Activated gamma-delta T cell treated with anti-CD3 and anti-CD28 coated beads, Interleukin-2, amount 50 U/mL, for 16 hours (primary cell): Measurements from ENCODE around the gene MAGEF1.

Experiments
- DNase-seq: peaks from one replicate; pipeline ENCODE4 v3.0.0-alpha.2; 2020; ENCODE audit warnings: low read depth

MAGEF1 gene

GRCh38 chr3:184690192-184690883 is 21.5 kb downstream of the MAGEF1 start:
- no peak for DNase-seq

DNA sequence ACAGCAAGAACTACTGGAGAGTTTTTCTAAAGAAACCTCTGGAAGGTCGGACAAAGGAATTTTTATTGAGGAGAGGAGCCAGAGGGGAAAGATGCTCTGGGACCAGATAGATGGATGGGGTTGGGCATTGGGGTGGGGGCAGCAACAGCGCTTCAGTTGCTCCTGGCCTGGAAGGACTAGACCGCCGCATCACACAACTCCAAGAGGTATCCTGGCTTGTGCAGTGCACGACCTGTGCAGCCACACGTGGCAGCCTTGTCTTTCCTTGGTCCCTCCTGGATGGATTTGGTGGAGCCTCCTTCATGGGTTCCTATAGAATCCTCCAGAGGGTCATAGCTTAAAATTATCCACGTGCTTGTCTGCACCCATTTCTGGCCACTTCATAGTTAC is 23.0 kb downstream of the MAGEF1 start:
- DNase-seq, result no peak

- DNase-seq, result no peak
These were observed 23.5 kb downstream of the MAGEF1 start for GRCh38 chr3:184688251-184688881.

DNA sequence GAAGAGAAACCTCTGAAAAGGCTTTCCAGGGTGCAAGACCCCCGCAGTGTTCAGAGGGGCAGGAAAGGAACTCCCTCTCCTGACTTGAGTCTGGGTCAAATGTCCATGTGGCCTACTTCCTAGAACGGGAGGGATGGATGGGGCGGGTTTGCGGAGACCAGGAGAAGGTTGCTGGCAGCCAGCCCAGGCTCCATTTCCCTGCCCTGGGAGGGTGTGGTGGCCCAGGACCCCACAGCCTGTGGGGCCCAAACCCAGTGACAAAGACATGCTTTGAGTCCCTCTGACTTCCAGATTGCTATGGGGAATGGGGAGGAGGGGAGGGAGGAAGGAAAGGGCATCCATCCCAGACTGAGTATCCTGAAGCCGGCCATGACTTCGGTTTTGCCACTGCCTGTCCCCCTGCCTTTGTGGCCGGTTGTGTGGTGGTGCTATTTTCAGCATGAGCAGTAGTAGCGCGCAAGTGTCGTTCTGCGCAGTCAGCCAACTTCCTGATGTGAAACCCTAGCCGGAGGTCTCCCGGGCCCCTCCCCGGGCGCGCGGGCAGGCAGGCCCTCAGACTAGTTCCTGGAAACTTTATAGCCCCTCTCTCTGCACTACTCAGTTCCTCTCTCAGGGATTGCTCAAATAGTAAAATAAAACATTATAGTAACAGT is 24.4 kb downstream of the MAGEF1 start:
- DNase-seq, result no peak

GRCh38 chr3:184685646-184686045 is 26.2 kb downstream of the MAGEF1 start:
- no peak for DNase-seq

DNA sequence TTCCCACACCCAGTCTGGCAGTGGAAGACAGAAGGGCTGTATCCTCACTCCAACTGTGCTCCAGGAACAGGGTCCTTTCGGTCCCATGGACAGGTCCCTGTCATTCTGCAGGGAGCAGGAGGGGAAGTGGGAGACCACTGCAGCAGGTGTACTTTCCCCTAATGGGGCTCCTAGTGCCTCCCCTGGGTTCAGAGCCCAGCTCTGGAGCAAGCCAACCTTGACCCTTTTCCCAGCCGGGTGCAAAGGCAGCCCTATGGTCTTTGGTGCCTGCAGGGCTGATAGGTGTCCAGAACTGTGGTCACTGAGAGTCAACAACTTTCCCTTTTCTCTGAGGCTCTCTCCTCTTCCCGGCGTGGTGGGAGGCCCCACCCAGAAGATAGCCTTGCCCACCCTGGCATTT is 26.8 kb downstream of the MAGEF1 start:
- DNase-seq, result no peak

DNA sequence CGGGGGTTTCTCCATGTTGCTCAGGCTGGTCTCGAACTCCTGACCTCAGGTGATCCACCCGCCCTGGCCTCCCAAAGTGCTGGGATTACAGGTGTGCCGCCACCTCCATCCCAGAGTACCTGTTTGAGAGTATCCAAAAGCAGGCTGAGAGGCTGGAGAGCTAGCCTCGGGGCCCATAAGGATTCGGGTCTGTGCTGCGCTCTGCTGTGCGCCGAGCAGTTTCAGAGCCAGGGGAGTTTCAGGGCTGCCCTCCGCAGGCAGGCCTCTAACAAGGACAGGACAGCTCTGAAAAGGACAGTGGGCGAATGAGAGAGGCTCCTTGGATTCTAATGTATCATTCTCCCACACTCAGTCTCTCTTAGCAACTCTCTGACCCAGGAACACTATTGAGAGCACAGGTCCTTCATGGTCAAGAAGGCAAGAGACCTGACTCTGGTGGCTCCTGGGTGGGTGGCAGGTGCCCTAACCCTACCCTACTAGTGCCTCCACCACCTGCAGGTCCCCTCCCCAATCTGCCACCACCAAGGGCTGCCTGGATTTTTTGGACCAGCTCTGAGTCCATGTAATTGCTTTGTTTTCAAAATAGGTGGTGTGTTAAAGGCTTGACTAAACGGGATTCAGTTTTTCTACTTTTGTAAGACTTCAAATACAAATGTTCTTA is 27.8 kb downstream of the MAGEF1 start:
- no peak for DNase-seq

- DNase-seq, result no peak
These were observed 28.6 kb downstream of the MAGEF1 start for GRCh38 chr3:184683234-184683633.

DNA sequence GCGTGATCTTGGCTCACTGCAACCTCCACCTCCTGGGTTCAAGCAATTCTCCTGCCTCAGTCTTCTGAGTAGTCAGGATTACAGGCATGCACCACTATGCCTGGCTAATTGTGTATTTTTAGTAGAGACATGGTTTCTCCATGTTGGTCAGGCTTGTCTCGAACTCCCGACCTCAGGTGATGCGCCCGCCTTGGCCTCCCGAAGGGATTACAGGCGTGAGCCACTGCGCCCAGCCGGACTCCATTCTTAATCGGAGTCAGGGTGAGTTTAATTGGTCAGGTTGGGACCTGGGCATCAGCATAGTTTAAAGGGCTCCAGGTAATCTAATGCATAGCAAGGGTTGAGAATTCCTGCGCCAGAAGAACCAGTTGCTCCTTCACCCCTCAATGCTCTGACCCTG is 29.2 kb downstream of the MAGEF1 start:
- DNase-seq, result no peak

- DNase-seq, result no peak
These were observed 31.2 kb downstream of the MAGEF1 start for GRCh38 chr3:184680385-184681345.

GRCh38 chr3:184679056-184679816 is 32.6 kb downstream of the MAGEF1 start:
- no peak for DNase-seq

DNA sequence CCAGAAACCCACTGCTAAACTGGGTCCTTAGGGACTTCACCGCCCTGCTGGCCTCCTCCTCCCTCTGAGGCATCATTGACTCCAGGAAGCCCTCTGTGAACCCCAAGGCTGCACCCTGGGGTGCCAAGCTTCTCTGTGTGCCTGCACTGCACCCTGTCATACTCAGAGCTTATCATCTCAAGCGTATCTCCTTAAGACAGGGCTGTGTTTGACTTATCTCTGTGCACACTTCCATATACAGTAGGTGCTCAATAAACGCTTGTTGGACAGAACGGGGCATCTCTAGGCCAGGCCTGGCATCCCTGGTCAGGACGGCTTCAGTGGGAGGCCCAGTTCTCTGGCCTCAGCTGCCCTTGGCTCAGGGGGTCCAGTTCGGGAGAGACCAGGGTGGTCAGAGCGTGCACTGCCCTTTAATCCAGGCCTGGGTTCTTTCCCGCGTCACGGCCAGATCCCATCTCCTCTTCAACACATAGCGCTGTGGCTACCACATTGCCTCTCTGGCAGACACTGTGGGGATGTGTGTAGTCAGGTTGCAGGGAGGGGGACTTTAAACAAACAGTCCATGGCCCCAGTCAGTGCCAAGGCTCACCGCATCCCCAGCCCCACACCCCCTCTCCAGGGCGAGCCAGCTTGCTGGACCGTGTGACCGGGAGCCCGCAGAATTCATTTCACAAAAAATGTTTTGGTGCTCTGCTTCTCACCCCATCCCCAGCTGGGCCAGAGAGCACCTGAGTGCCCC is 33.4 kb downstream of the MAGEF1 start:
- DNase-seq, result no peak

- no peak for DNase-seq
These were observed 34.2 kb downstream of the MAGEF1 start for GRCh38 chr3:184677344-184678316.

- no peak for DNase-seq
These were observed 34.9 kb downstream of the MAGEF1 start for GRCh38 chr3:184676927-184677326.

DNA sequence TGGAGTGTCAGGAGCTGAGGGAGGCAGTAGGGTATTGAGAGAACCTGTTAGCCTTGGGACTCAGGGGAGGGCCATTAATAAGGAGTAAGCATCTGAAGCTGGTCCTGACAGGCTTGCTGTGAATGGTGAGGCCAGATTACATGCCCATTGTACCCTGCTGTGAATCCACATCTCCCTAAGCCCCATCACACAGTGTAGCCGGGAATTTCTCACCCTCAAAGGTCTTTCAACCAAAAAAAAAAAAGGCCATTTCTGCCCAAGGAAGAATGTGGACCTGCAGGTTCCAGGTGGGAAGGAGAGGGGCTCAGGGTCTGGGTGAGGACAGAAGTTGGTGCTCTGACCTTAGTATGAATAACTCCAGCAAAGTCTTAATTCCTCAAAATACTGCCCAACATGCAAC is 37.2 kb downstream of the MAGEF1 start:
- no peak for DNase-seq

DNA sequence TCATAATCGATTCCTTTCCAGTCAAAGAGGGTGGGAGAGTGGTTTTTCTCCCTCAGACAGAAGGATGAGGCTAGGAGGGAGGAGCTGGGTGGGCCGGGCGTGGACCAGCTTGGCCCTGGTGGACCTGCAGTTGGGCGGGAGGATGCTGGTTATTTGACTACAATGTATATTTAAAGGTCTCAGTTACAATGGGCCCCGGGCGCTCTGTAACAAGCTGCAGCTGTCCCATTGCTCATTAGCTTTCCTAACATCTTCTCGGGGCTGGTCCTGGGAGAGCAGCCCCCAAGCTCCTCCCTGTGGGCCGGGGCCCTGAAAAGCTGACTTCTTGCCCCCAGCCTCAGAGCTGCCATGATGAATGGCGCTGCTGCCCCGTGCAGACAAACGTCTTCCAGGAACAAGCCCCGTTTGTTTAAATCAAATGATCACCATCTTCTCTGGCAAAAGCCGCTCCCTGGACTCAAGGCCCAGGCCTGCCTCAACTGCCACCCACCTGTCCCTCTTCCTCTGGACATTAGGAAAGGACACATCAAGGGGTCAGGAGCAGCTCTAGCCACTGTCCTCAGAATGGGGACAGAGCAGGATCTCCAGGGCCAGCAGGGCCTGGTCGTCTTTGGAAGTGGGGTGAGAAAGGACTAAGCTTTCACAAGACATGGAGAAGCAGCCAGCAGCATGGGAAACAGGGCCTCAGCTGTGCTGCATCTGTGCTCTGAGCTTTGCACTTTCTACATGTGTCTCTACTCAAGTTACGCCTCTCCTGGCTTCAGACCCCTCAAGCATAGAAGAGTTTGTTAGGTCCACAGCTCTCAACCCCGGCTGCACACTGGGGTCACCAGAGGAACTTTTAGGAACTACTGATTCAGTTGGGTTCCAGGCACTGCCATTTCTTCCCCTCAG is 38.6 kb downstream of the MAGEF1 start:
- no peak for DNase-seq

- no peak for DNase-seq
These were observed 39.5 kb downstream of the MAGEF1 start for GRCh38 chr3:184672335-184672734.

GRCh38 chr3:184670091-184670602 is 41.7 kb downstream of the MAGEF1 start:
- DNase-seq, result no peak
